Measurements from ENCODE around the gene ANKRD50.

The ANKRD50 gene

DNA sequence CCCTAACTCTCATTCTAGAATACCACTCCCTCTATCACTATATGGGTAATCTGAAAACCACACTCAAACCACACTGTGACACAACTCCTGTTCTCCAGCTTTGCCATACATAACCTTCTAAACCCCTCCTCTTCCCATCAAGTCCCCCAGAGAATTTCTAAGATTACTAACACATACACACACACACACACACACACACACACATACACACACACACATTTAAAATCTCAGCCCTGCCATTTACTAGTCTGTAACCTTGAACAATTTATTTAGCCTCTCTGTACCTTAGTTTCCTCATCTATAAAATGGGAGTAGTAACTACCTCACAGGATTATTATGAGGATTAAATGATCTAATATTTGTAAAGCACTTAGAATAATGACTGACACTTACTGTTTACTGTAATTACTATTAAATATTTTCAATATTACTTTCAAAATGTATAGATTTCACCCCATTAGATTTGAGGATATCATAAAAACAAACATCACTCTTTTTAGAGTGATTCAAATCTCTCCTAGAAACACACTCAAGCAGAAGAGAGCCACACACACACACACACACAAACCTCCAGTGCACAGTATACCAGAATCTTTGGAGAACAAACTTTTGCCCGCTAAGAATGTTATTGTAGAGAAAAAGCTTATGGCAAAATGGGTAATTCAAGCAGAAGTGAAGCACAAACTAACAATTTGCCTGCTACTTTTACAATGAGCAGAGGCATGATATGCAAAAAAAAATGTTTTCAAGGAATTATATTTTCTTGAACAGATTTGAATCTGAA is 3.8 kb downstream of the ANKRD50 start:
- DNase-seq (ENCODE audit: low read depth in 2 of 2): no peak

DNA sequence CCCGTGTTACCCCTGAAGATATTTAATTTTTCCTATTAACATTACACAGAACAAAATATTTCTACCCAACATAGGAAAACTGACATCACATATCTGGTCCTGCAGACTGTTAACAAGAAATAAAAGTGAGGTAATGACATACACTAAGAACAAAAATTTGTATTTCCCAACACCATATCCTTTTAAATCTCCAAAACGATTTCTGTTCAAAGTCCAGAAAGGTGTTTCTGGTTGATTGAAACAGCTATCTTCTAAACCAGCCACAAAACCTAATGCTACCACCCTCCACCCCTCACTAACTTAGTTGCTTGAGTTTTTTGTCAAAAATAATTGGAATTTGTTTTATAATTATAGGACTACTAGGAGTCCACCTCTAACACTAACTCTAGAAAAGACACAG is 7.1 kb downstream of the ANKRD50 start:
- no peak for DNase-seq (ENCODE audit: low read depth in 2 of 2)

- no peak for DNase-seq (ENCODE audit: low read depth in 2 of 2)
Observed at GRCh38 chr4:124703154-124703553, 9.4 kb downstream of the ANKRD50 start.

DNA sequence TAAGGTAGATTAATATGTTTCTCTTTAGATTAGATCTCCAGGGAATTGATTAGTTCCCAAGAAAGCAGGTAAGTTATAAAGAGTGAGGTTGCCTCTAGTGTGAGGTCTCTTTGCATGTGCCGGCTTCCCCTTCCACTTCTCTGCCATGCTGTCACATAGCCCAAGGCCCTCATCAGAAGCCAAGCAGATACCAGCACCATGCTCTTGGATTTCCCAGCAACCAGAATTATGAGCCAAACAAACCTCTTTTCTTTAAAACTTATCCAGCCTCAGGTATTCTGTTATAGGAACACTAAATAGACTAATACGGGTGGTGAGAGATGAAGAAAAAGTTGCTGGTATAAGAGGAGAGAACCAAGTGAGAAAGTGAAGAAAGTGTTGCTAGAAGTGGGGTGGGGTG is 15.1 kb downstream of the ANKRD50 start:
- DNase-seq (ENCODE audit: low read depth in 2 of 2): no peak

GRCh38 chr4:124696182-124696581 is 16.4 kb downstream of the ANKRD50 start:
- no peak for DNase-seq (ENCODE audit: low read depth in 2 of 2)

DNA sequence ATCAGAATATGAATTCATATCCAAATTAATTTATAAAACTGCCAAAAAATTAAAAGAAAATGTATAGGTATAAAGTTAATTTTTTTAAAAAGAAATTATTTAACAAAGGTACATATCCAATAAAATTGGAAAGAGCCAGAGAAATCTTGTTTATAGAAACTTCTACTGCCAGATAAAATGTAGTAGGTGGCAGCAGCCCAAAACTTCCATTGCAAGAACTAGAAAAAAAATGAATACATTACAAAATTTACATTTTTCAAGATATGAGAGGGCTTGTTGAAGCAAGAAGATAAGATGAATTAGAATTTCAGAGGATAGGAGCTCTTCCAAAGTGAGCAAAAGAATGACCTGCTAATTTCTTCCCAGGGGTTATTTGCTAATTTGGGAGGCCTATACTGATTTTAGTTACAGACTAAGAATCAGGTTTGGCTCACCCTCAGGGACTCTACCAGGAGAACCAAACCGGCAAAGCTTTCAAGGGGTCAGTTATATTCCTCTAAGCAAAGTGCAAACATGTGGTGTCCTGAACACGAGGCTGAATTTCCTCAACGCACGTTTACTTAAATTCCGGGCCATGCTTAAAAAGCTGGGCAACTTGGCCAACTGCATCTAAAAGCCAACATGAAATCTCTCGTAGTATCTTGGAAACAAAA is 17.5 kb downstream of the ANKRD50 start:
- no peak for DNase-seq (ENCODE audit: low read depth in 2 of 2)

- DNase-seq (ENCODE audit: low read depth in 2 of 2): no peak
Observed at GRCh38 chr4:124694306-124694705, 18.2 kb downstream of the ANKRD50 start.

GRCh38 chr4:124691801-124692200 is 20.7 kb downstream of the ANKRD50 start:
- DNase-seq (ENCODE audit: low read depth in 2 of 2): no peak

GRCh38 chr4:124686279-124686678 is 26.3 kb downstream of the ANKRD50 start:
- no peak for DNase-seq (ENCODE audit: low read depth in 2 of 2)

- DNase-seq (ENCODE audit: low read depth in 2 of 2): no peak
Observed at GRCh38 chr4:124685851-124686250, 26.7 kb downstream of the ANKRD50 start.

DNA sequence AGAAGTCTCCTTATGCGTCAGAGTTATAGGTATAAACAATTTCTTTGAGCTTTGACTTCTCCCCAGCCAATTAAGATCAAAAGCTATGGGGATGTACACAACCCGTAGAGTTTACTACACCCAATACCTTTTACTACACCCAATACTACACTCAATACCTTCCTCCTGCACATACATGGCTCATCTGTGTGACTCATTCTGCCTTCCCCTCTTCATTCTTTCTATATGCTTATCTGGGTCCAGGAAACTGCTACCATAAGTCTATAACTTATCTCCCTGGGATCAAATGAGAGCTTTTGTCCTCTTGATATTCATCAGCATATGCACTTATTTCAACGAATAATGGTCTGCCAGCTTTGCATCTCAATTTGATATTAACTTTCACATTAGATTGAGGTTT is 28.2 kb downstream of the ANKRD50 start:
- DNase-seq (ENCODE audit: low read depth in 2 of 2): no peak

- DNase-seq (ENCODE audit: low read depth in 2 of 2): no peak
Observed at GRCh38 chr4:124682384-124682783, 30.1 kb downstream of the ANKRD50 start.

DNA sequence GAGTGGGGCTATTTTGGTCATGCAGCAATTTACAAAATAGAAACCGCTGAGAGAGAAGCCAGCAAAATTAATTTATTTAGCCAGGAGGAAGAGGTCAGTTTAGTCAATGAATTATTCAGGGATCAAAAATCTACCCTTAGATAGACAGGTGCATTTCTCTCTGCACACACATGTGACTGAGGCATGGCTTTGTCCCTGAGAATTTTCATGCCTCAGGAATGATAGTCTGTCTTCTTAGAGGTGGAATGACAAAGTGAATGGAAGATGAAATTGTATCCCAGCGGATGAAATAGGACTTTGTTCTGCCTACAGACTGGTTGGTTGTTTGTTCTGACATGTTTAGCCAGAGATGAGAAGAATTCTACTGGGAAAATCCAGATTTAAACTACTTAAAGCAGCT is 46.0 kb downstream of the ANKRD50 start:
- DNase-seq (ENCODE audit: low read depth in 2 of 2): no peak

- DNase-seq (ENCODE audit: low read depth in 2 of 2): no peak
Observed at GRCh38 chr4:124658795-124659194, 53.7 kb downstream of the ANKRD50 start.

- no peak for DNase-seq (ENCODE audit: low read depth in 2 of 2)
Observed at GRCh38 chr4:124650614-124651013, 61.9 kb downstream of the ANKRD50 start.

DNA sequence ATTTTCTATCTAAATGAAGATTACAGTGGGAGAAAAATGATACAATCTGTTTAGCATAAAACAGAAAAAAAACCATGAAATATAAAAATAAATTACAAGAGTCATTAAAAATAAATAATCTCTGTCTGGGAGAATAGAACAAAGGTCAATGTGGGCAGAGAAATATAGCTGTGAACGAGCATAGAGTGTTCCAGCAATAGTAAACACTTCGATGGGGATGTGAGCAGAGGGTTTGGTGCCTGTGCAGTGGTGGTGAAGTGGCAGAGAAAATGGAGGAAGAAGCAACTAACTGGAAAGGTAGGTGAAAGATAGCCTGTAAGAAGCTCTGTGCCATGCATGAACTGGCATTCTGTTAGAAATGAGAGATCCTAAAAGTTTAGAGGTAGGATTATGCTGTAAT is 64.9 kb downstream of the ANKRD50 start:
- DNase-seq (ENCODE audit: low read depth in 2 of 2): no peak

DNA sequence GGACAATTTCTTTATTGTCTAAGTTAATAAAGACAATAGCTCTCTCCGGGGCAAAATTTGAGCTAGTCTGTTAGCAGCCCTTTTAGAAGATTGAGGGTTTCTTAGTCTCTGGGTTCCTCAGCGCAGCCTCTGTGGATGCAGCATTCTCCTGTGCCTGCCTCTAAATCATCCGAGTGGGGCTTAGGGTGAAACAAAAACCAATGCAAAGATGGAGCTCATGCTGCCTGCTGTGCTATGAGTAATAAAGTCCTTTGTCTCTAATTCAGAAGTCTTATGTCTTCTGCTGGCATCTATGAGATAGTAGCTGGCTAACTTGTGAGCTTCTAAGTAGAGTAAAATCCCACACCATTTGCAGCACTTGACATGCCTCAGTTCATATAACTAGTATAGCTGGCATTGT is 67.9 kb downstream of the ANKRD50 start:
- no peak for DNase-seq (ENCODE audit: low read depth in 2 of 2)

DNA sequence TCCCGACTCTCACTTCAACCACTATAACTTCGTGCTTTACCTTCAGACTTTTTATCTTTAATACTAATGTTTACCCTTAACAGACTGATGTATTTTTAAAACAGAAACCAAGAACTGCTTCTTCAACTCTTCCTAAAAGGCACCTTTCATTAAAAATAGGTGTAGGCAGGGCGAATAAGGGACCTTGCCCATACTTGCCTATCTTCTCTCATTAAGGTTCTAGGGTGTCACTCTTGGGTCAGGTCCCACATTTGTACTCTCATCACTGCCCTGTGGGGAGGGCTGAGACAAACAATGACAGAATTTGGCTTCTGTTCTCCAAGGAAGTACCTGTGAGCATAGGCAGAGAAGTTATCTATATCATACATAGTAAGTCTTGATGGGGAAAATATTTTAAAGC is 69.7 kb downstream of the ANKRD50 start:
- no peak for DNase-seq (ENCODE audit: low read depth in 2 of 2)

DNA sequence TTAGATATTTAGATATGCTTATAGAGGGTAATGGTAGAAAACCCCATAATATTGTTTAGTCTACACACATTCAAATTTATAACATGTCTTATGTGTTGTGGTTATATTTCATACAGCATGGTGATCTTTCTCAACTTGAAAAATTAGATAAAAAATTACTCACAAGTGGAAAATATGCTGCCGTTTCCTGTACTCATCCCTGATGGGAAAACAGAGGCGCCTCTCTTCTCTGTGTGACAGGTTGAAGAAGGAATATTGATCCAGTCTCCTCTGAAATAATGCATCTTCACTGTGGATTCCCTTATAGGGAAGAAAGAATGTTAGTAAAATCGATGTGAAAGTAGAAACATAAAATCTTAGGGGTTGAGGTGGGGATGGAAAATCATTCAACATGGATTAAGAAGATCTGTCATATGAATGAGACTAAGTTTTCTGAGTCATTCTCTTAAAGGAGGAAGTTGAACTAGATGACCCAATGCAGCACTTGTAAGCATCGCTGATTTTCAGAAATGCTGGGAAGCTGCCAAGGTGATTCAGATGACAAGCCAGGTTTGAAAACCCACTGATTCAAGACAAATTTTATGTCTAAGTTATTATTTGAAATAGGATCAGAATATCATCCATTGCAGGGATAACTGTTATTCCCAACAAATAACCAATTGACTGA is 70.7 kb downstream of the ANKRD50 start:
- DNase-seq (ENCODE audit: low read depth in 2 of 2): no peak

GRCh38 chr4:124640022-124640730 is 72.4 kb downstream of the ANKRD50 start:
- DNase-seq (ENCODE audit: low read depth in 2 of 2): no peak

DNA sequence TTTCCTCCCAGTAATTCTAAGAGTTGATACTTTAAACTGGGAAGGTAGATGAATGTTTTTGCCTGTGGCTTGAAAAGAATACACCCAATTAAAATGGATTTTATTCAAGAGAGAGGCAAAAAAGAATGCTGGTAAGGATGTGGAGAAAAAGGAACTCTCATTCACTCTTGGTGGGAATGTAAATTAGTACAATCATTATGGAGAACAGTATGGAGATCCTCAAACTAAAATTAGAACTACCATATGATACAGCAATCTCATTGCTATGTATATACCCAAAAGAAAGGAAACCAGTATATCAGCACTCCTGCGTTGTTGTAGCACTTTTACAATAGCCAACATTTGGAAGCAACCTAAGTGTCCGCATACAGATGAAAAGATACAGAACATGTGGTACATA is 75.2 kb downstream of the ANKRD50 start:
- DNase-seq (ENCODE audit: low read depth in 2 of 2): no peak

DNA sequence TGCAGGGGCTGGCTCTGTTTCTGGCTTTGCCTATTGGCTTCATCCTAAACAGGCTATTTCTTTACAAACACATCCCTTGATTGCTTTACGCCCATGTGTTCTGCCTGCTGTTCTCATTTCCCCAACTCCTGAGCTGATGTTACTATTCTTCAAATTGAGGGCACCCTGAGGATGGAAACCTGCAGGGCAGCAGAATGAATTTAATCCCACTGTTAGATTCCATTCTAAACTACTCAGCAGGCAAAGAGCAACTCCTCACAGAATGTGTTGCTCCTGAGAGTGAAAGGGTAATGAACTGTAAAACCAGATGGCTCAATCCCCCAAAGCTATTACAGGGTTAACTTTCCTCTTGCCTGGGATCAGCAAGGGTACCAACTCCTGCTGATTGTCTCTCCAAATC is 75.7 kb downstream of the ANKRD50 start:
- DNase-seq (ENCODE audit: low read depth in 2 of 2): no peak
